A172 (cell line): Measurements from ENCODE around the gene KIAA0232. TPM values are rescaled to one million over a fixed set of nuclear protein-coding genes. Genes with fewer than 3 reads are reported as not detected.

ENCODE experiments used
- DNase-seq: peaks from one replicate; pipeline ENCODE4 v3.0.0-alpha.2; 2015; ENCODE audit warnings: low spot score
- total RNA-seq: library from RNA; depleted of rRNA; stranded (reverse); fragments of >200 nt; shearing (Covaris generic); gene quantifications from 2 replicates; pipeline ENCODE4 v1.2.3, GENCODE V29; 2014; rRNA removed

Gene KIAA0232, protein sequence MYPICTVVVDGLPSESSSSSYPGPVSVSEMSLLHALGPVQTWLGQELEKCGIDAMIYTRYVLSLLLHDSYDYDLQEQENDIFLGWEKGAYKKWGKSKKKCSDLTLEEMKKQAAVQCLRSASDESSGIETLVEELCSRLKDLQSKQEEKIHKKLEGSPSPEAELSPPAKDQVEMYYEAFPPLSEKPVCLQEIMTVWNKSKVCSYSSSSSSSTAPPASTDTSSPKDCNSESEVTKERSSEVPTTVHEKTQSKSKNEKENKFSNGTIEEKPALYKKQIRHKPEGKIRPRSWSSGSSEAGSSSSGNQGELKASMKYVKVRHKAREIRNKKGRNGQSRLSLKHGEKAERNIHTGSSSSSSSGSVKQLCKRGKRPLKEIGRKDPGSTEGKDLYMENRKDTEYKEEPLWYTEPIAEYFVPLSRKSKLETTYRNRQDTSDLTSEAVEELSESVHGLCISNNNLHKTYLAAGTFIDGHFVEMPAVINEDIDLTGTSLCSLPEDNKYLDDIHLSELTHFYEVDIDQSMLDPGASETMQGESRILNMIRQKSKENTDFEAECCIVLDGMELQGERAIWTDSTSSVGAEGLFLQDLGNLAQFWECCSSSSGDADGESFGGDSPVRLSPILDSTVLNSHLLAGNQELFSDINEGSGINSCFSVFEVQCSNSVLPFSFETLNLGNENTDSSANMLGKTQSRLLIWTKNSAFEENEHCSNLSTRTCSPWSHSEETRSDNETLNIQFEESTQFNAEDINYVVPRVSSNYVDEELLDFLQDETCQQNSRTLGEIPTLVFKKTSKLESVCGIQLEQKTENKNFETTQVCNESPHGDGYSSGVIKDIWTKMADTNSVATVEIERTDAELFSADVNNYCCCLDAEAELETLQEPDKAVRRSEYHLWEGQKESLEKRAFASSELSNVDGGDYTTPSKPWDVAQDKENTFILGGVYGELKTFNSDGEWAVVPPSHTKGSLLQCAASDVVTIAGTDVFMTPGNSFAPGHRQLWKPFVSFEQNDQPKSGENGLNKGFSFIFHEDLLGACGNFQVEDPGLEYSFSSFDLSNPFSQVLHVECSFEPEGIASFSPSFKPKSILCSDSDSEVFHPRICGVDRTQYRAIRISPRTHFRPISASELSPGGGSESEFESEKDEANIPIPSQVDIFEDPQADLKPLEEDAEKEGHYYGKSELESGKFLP (N-terminal part only)
- 21.6 and 22.6 TPM in 2 replicates for total RNA-seq

DNA sequence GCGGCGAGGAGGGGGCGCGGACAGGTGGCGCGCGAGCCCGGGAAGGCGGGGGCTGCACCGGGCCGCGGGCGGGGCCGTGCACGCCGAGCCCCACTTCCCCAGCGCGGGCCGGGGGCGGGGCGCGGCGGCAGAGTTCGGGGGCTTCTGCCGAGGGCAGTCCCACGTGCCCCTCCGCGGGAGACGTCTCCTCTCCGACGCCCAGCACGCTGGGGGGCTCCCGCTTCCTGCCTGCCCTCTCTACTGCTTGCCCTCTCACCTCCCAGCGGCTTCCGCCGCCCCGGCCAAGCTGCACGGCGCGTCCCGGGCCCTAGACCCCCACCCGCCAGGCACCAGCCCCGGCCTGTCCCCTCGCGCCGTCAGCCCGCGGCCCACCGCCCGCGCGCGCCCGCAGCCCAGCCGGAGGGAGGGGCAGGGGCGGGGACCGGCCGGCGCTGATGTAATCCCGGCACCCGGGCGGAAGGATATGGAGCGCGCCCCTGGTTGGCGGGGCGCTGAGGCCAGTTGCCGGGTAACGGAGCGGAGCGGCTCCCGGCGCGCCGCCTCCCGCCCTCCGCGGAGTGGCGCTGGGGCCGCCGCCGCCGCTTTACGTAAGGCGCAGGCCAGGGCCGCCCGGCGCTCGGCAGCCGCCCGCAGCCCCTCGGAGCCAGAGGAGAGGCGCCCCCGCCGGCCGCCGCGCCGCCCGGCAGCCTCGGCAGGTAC, at the start of gene KIAA0232:
KIAA0232 (plus strand) TSS at position 581 of the 699 bp plus-strand sequence. CDS start 41,727 bp downstream, outside the sequence.
- peak; percentile 65 for DNase-seq

DNA sequence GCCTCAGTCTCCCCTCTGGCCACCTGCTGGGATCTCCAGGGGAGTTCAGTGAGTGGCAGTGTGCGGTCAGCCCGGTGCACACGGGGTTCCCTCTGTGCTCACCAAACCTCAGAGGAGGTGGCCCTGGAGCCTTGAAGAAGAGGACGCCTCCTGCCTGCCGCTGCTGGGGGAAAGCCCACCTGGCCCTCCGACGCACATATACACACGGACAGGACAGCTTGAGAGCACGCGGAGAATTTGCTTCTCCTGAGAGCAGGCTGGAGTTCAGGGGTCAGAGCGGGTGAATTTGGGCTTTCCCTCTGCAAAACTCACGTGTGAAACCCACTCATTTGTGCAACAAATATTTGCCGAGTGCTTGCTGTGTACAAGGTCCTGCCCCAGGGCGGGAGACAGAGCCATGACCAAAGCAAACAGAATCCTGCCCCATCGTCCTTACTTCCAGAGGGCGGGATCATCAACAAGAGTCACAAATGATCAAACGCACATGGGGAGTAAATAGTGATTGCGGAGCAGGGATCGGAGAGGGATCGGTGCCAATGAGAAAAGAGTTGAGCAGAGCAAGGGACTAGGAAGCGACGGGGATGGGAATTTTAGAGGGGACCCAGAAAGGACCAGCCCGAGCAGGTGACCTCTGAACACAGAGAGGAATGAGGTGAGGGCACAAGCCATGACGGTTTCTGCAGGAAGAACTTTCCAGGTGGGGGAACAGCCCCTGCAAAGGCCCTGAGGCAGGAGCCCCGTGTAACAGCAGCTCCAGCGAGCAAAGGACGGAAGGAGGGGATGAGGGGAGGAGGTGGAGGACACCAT, 49.0 kb upstream of the KIAA0232 start:
- DNase-seq: no peak

DNA sequence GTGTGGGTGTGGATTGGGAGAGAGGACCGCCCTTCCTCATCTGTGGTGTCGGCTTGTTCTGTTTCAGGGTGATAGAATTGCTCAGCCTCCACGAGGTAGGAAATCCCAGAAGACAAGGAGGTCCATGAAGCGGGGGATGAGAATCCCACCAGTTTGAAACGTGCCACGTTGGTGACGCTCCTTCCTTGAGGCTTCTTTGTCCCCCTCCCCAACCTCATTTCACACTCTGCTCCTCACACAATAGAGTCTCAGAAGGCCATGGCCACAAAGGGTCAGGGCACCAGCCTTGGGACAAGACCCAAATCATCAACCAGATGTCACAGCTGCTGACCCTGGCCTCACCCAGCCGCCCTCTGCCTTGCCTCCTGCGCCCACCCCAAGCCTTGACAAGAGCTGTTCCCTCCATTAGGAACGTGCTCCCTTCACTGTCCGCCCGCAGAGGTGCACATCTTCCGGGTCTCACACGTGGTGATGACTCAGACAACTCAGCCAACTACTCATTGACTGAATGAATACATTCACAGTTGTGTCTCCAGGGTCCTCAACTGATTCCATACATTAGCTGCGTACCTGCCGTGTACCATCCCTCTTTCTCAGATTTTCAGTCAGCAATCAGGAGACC, 48.3 kb upstream of the KIAA0232 start:
- DNase-seq: no peak

DNA sequence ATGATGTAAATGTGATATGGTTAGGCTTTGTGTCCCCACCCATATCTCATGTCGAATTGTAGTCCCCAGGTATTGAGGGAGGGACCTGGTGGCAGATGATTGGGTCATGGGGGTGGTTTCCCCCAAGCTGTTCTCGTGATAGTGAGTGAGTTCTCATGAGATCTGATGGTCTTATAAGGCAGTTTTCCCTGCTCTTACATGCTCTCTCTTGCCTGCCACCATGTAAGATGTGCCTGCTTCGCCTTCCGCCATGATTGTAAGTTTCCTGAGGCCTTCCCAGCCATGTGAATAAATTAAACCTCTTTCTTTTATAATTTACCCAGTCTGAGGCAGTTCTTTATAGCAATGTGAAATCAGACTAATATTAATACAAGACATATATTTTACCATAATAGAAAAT, 42.6 kb upstream of the KIAA0232 start:
- DNase-seq: no peak

DNA sequence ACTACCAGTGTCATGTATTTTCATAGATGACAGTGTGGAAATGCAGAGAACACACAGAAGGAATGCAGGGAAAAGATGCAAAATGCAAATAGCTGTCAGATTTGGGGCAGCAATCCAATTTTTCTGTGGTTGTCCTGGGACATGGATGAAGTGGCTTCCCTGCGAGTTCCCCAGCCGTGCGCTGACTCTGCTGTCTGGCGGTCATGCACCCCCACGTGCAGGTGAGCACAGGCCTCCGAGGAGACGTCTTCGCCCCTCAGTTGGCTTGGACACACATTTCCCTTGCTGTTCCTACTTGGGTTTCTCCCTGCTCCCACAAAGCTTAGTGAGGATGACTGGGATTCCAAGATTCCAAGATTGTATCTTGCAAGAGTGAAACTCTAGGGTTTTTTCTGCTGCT, 42.2 kb upstream of the KIAA0232 start:
- DNase-seq: no peak

DNA sequence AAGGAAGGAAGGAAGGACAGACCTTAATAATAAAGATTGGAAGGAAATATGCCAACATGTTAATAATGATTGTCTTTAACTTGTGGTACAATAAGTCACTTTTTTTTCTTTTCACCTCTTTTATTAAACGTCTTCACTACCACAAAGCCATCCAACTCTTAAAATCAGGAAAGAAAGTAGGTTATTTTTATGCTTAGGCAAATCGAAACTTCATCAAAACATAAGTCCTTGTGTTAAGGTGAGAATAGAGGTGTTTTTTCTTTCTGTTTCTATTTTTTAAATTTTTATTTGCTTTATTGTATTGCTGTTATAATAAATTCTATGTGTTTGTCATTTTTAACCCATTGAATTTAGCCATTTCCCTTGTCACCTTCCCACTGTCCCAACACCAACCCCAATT, 40.0 kb upstream of the KIAA0232 start:
- DNase-seq: no peak

DNA sequence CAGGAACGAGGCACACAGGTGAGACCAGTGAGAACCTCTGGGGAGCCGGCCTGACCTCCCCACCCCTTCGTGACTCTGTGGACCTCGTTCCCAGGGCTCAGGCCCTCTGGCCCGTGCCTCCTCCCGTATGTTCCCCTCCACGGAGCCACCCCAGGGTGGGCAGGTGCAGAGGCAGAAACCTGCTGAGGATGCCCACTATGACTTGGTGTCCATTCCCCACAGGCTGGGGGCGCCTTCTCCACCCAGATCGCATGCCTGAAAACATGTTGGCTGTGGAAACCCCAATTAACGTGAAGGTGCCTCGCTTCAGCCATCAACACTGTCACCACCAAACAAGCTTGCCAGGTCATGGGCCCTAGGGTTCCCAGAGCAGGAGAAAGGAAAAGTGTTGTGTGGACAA, 39.5 kb upstream of the KIAA0232 start:
- no peak for DNase-seq

DNA sequence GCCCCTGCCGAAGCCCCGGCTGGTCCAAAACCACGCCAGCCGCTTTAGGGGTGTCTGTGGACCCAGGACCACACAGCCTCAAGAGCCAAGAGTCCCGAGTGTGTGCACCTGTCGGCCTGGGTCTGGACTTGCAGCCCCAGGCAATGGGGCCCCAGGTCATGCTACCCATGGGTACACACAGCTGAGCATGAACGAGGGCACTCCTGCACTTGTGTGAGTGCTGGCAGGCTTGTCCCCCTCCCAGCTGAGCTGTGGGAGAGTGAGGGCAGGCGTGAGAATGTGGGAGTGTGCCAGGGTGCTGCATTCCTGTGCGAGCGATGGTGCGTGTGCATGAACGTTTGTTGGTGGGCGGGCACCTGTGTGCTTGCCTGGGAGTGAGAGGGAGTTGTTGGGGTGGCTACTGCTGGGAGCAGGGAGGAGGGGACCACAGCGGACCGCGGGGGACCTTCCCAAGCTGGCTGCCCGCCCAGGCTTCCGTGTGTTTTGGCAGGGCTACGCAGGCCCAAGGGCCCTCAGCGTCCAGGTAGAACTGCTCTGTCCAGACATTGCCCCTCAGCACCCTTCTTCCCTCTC, 35.7 kb upstream of the KIAA0232 start:
- DNase-seq: no peak

DNA sequence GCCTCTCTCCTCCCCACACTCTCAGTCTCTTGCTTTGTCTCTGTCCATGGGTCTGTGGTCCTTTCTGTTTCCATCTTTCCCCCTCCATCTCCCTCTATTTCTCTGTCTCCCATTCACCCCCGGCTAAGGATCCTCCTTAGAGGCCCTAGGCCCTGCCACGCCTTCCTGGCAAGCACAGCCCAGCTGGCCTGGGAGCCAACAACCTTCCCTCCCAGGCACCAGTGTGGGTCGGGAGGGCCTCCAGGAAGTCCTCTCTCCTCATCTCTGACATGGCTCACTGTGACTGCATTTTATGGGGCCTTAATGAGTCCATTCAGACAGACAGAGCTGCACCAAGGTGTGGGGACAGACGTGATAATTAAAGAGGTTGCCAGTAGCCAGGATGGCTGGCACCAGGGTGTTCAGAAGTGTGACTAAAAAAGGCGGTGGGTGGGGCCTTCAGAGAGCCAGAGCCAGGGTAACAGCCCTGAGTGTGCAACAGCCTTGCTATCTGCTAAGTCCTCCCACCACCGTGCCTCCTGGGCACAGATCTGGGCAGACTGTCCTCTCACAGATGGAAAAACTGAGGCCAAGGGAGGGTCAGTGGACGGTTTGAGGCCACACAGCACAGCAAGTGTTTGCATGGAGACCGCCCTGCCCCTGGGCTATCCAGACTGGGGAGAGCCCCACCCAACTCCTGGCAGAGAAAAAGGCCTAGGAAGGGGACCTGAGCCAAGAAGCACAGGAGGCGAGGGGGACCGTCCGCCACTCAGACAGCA, 35.1 kb upstream of the KIAA0232 start:
- DNase-seq: peak; percentile 47

DNA sequence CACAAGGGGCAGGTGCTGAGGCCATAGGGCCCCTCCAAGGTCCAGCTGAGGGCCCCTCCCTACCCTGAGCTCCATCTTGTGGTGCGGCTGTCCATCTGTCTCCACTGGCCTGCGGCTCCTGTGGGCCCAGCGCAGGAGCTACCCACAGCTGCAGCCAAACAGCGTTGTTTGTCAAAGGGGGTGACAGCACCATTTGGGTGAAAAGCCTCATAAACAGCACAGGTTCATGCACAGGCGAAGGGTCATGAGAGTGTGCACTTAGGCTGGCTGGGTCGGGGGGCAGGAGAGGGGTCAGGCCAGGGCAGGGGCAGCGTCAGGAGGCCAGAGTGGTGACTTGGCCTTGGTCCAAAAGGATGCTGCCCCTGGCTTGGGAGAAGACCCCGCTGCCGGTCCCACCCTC, 34.2 kb upstream of the KIAA0232 start:
- no peak for DNase-seq

DNA sequence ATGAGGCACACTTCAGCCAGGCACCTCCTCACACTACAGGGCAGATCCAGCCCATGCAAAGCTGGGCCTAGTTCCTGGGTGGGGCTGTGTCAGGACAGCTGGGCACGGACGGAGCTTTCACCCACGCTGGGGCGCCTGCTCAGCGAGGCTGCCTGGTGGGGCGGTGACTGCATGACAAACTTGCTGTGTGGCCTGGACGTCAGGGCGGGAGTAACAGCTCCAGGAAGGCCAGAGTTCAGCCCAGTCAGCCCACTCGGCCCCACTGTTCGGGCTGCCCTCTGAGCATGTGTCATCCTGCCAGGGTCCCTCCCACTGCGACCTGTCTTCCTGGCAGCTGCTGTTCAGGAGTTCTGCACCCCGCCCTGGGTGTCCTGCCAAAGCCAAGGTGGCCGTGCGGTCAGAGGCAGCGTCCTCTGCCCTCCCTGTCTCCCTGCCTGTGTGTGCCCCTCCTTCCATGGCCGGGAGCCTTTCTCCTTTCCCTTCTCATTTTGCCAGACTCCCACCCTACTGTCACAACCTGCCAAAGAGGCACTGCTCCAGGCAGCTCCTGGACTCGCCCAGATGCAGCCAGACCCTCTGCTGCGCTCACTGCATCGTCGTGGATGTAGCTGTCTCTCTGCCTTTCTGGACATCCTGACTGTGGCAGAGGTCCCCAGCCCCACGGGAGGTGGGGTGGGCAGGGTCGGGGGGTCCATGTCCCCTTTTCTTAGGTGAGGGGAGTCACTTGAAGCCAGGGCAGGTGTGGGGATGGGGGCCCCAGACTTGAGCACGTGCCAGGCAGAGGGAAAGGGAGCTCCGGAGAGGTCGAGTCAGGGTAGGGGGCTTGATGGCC, 33.0 kb upstream of the KIAA0232 start:
- DNase-seq: peak; percentile 88

DNA sequence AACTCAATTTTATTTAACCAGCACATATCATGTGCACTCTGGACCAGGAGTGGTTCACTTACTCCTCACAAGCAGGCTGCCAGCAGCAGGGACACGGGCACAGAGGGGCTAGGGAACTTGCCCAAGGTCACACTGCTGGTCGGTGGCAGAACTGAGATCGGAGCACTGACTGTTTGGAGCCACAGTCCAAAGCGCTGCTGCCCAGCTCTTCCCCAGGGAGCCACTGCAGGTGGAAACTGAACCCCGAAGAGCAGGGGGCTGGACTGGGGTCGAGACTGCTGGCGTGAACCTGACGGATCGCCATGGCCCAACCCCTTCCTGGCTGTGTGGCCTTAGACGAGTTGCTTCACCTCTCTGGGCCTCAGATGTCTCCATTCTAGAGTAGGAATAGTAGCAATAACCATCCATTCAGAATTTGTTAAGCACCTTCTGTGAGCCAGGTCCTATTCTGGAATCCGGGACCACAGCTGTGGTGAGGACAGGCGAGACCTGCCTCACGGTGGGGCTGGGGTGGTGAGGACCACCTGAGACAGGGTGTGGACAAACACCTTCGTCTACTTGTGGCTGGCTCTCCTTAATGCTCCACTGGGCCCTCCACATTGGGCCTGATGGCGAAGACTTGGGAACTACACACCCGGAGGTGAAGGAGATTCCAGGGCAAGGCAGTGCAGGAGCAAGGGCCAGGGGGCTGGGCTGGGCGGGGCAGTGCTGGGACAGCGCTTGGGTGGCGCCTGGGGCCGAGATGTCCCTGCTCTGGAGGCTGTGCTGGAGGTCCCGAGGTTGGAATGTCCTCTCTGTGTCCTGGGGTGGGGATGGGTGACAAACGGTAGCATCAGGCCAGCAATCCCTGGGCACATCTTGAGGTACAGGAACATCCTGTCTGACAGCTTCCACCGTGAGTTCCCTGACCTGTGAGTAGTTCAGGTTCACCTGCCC, 32.0 kb upstream of the KIAA0232 start:
- no peak for DNase-seq

DNA sequence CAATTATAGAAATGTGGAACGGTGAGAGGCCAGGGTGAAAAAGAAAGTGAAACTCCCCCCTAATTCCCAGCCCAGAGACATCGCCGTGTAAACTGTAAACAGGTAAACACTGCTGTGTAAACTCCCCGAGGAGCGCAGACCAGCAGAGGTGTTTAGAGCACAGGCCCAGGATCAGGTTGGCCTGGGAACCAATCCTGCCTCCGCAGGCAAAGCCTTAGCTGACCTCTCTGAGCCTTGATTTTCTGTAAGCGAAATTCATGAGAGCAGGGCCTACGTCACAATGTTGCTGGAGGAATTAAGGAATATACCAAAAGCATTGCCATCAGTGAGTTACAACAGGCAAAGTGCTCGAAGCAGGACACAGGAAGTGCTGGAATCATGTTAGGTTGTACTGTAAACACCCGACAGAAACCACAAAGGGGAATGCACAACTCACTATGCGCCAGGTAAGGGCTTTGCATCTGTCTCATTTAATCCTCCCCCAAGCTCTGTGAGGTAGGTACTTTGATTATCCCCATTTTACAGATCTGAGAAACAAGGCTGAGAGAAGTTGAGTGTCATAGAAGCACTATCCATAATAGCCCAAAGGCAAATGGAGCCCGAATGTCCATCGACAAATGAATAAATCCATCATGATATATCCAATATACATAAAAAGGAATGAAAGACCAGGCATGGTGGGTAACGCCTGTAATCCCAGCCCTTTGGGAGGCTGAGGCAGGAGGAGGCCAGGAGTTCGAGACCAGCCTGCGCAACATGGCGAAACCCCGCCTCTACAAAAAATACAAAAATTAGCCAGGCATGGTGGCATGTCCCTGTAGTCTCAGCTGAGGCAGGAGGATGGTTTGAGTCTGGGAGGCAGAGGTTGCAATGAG, 30.7 kb upstream of the KIAA0232 start:
- no peak for DNase-seq

DNA sequence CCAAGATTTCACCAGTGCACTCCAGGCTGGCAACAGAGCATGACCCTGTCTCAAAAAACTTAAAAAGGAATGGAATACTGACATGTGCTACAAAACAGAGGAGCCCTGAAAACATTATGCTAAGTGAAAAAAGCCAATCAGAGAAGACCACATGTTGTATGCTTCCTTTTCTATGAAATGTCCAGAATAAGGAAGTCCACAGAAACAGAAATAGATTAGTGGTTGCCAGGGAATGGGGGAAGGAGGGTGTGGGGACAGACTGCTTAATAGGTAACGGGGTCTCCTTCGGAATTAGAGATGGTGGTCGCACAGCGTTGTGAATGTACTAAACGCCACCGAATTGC, 30.1 kb upstream of the KIAA0232 start:
- no peak for DNase-seq

DNA sequence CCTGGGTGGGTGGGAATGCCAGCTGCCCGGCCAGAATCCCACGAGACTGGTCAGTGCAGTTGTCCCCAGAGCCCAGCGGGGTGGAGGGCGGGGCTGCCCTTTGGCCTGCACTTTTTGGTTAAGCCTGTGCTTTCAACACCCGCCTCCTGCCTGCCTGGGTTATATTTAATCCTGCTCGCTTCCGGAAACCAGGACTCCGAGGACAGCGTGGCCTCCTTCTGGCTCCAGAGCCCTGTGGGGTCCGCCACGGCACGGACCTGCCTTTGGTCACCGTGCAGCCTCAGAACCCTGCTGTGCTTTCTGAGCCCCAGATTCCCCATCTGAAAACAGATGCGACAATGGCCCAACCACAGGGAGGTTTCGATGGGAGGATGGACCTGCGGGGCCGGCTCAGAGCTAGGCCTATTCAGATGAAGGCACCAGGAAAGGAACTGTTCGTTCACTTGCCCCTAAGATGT, 29.4 kb upstream of the KIAA0232 start:
- DNase-seq: no peak

DNA sequence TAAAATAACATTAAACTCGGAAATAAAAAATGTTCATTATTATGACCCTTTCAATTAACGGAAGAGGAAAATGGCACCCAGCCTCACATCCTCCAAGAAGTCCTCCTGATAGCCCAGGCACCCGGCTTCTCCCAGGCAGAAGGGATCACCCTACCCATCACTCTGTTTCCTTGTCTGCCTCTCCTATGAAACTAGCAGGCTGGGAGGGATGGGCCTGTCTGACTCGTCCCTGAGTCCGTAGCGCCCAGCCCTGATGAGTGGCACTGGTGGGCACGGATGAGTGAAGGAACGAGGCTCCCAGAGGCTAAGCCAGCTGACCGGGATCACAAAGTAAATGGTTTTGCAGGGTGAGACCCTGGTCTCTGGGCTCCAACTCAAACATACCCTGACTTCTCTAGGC, 28.6 kb upstream of the KIAA0232 start:
- no peak for DNase-seq
